ENCODE results near the gene SIGLEC8.

GRCh38 chr19:51471527-51471926 is 13.3 kb upstream of the SIGLEC8 start:
- TF ChIP-seq CTCF (IDR thresholded peaks at IDR 0.05; ENCODE audit: low read depth, low read length, poor library complexity, severe bottlenecking) (no peak), EZH2phosphoT487 (IDR thresholded peaks at IDR 0.05; ENCODE audit: borderline replicate concordance, low read length) (no peak)

Data from DOHH2 (cell line).